ENCODE measurements around the gene RYR2. TPM values are rescaled to one million over a fixed set of nuclear protein-coding genes. Genes with fewer than 3 reads are reported as not detected.

Gene RYR2
- total and polyA plus RNA-seq, 9 donors, result 2.3 to 4.7 (median 3.3) TPM

- no peaks in the 10 kb centered on the region for H3K27me3 ChIP-seq (ENCODE audit: control insufficient read depth, insufficient read depth, low read length)
- no CpG with 5 or more reads among the region's 2 CpGs for WGBS (ENCODE audit: insufficient coverage)
- no peaks in the 10 kb centered on the region for H3K9me3 ChIP-seq (replicated peaks; ENCODE audit: control insufficient read depth, low read depth, low read length)
- no peaks in the 10 kb centered on the region for H3K4me1 ChIP-seq (ENCODE audit: control insufficient read depth, insufficient read depth, low read length)
- H3K4me3 ChIP-seq (ENCODE audit: low read length), result no peak overlapping the region
- H3K36me3 ChIP-seq (ENCODE audit: control insufficient read depth, insufficient read depth, low read length), result no peaks in the 10 kb centered on the region
- H3K27ac ChIP-seq (ENCODE audit: low read length), result no peak overlapping the region
- no peak for DNase-seq
Observed at GRCh38 chr1:237702161-237702560, 660.2 kb downstream of the RYR2 start.

- no peaks in the 10 kb centered on the region for H3K4me1 ChIP-seq (ENCODE audit: control insufficient read depth, insufficient read depth, low read length)
- no peaks in the 10 kb centered on the region for H3K36me3 ChIP-seq (ENCODE audit: control insufficient read depth, insufficient read depth, low read length)
- DNase-seq, result no peak
- no peaks in the 10 kb centered on the region for H3K9me3 ChIP-seq (replicated peaks; ENCODE audit: control insufficient read depth, low read depth, low read length)
- H3K27me3 ChIP-seq (ENCODE audit: control insufficient read depth, insufficient read depth, low read length), result no peaks in the 10 kb centered on the region
- 77% methylated on average over 3 of the region's 4 CpGs for WGBS (ENCODE audit: insufficient coverage)
- no peak overlapping the region for H3K4me3 ChIP-seq (ENCODE audit: low read length)
- no peak overlapping the region for H3K27ac ChIP-seq (ENCODE audit: low read length)
Observed at GRCh38 chr1:237705462-237705861, 663.5 kb downstream of the RYR2 start.

GRCh38 chr1:237709355-237709754, 667.4 kb downstream of the RYR2 start:
- H3K4me1 ChIP-seq (ENCODE audit: control insufficient read depth, insufficient read depth, low read length), result no peaks in the 10 kb centered on the region
- H3K27ac ChIP-seq (ENCODE audit: low read length), result no peak overlapping the region
- no peaks in the 10 kb centered on the region for H3K27me3 ChIP-seq (ENCODE audit: control insufficient read depth, insufficient read depth, low read length)
- H3K36me3 ChIP-seq (ENCODE audit: control insufficient read depth, insufficient read depth, low read length), result no peaks in the 10 kb centered on the region
- no peak overlapping the region for H3K4me3 ChIP-seq (ENCODE audit: low read length)
- no peaks in the 10 kb centered on the region for H3K9me3 ChIP-seq (replicated peaks; ENCODE audit: control insufficient read depth, low read depth, low read length)
- 70% methylated on average over 2 of the region's 3 CpGs for WGBS (ENCODE audit: insufficient coverage)
- no peak for DNase-seq

- no CpG with 5 or more reads among the region's 3 CpGs for WGBS (ENCODE audit: insufficient coverage)
- no peak for DNase-seq
- H3K9me3 ChIP-seq (replicated peaks; ENCODE audit: control insufficient read depth, low read depth, low read length), result no peaks in the 10 kb centered on the region
- H3K27me3 ChIP-seq (ENCODE audit: control insufficient read depth, insufficient read depth, low read length), result no peaks in the 10 kb centered on the region
- no peaks in the 10 kb centered on the region for H3K36me3 ChIP-seq (ENCODE audit: control insufficient read depth, insufficient read depth, low read length)
- no peak overlapping the region for H3K4me3 ChIP-seq (ENCODE audit: low read length)
- no peak overlapping the region for H3K27ac ChIP-seq (ENCODE audit: low read length)
- H3K4me1 ChIP-seq (ENCODE audit: control insufficient read depth, insufficient read depth, low read length), result no peaks in the 10 kb centered on the region
Observed at GRCh38 chr1:237711281-237711680, 669.3 kb downstream of the RYR2 start.

- H3K27ac ChIP-seq (ENCODE audit: low read length), result no peak overlapping the region
- H3K4me1 ChIP-seq (ENCODE audit: control insufficient read depth, insufficient read depth, low read length), result no peaks in the 10 kb centered on the region
- WGBS (ENCODE audit: insufficient coverage), result 75% methylated on average over 4 of the region's 6 CpGs
- DNase-seq, result no peak
- no peak overlapping the region for H3K4me3 ChIP-seq (ENCODE audit: low read length)
- no peaks in the 10 kb centered on the region for H3K27me3 ChIP-seq (ENCODE audit: control insufficient read depth, insufficient read depth, low read length)
- H3K36me3 ChIP-seq (ENCODE audit: control insufficient read depth, insufficient read depth, low read length), result no peaks in the 10 kb centered on the region
- H3K9me3 ChIP-seq (replicated peaks; ENCODE audit: control insufficient read depth, low read depth, low read length), result no peaks in the 10 kb centered on the region
Observed at GRCh38 chr1:237712082-237712481, 670.1 kb downstream of the RYR2 start.

GRCh38 chr1:237712586-237713157, 670.7 kb downstream of the RYR2 start:
- H3K27me3 ChIP-seq (ENCODE audit: control insufficient read depth, insufficient read depth, low read length), result no peaks in the 10 kb centered on the region
- no peak overlapping the region for H3K27ac ChIP-seq (ENCODE audit: low read length)
- no peaks in the 10 kb centered on the region for H3K4me1 ChIP-seq (ENCODE audit: control insufficient read depth, insufficient read depth, low read length)
- peak; percentile 67 for DNase-seq
- no peaks in the 10 kb centered on the region for H3K9me3 ChIP-seq (replicated peaks; ENCODE audit: control insufficient read depth, low read depth, low read length)
- no peak overlapping the region for H3K4me3 ChIP-seq (ENCODE audit: low read length)
- no CpG with 5 or more reads among the region's 5 CpGs for WGBS (ENCODE audit: insufficient coverage)
- no peaks in the 10 kb centered on the region for H3K36me3 ChIP-seq (ENCODE audit: control insufficient read depth, insufficient read depth, low read length)

GRCh38 chr1:237713916-237714315, 671.9 kb downstream of the RYR2 start:
- no peaks in the 10 kb centered on the region for H3K9me3 ChIP-seq (replicated peaks; ENCODE audit: control insufficient read depth, low read depth, low read length)
- no peak overlapping the region for H3K4me3 ChIP-seq (ENCODE audit: low read length)
- no peaks in the 10 kb centered on the region for H3K27me3 ChIP-seq (ENCODE audit: control insufficient read depth, insufficient read depth, low read length)
- no peak overlapping the region for H3K27ac ChIP-seq (ENCODE audit: low read length)
- peak; percentile 14 for DNase-seq
- H3K36me3 ChIP-seq (ENCODE audit: control insufficient read depth, insufficient read depth, low read length), result no peaks in the 10 kb centered on the region
- WGBS (ENCODE audit: insufficient coverage), result no CpG with 5 or more reads among the region's 1 CpG
- H3K4me1 ChIP-seq (ENCODE audit: control insufficient read depth, insufficient read depth, low read length), result no peaks in the 10 kb centered on the region

GRCh38 chr1:237717106-237717505, 675.1 kb downstream of the RYR2 start:
- no peaks in the 10 kb centered on the region for H3K4me1 ChIP-seq (ENCODE audit: control insufficient read depth, insufficient read depth, low read length)
- H3K36me3 ChIP-seq (ENCODE audit: control insufficient read depth, insufficient read depth, low read length), result no peaks in the 10 kb centered on the region
- WGBS (ENCODE audit: insufficient coverage), result 50% methylated on average over 5 of the region's 5 CpGs

GRCh38 chr1:237730826-237731350, 688.9 kb downstream of the RYR2 start:
- WGBS (ENCODE audit: insufficient coverage), result no CpG with 5 or more reads among the region's 1 CpG
- Histone ChIP-seq H3K4me3 (ENCODE audit: low read length) (no peak overlapping the region), H3K27me3 (ENCODE audit: control insufficient read depth, insufficient read depth, low read length) (no peaks in the 10 kb centered on the region), H3K27ac (ENCODE audit: low read length) (no peak overlapping the region), H3K9me3 (replicated peaks; ENCODE audit: control insufficient read depth, low read depth, low read length) (no peaks in the 10 kb centered on the region), H3K36me3 (ENCODE audit: control insufficient read depth, insufficient read depth, low read length) (no peaks in the 10 kb centered on the region), H3K4me1 (ENCODE audit: control insufficient read depth, insufficient read depth, low read length) (no peaks in the 10 kb centered on the region)
- no peak for DNase-seq

More at GRCh38 chr1:237717106-237717505, 675.1 kb downstream of the RYR2 start:
- Histone ChIP-seq H3K27me3 (ENCODE audit: control insufficient read depth, insufficient read depth, low read length) (no peaks in the 10 kb centered on the region), H3K27ac (ENCODE audit: low read length) (no peak overlapping the region), H3K9me3 (replicated peaks; ENCODE audit: control insufficient read depth, low read depth, low read length) (no peaks in the 10 kb centered on the region), H3K4me3 (ENCODE audit: low read length) (no peak overlapping the region)
- DNase-seq, result no peak

- Histone ChIP-seq H3K36me3 (ENCODE audit: control insufficient read depth, insufficient read depth, low read length) (no peaks in the 10 kb centered on the region), H3K27me3 (ENCODE audit: control insufficient read depth, insufficient read depth, low read length) (no peaks in the 10 kb centered on the region), H3K27ac (ENCODE audit: low read length) (no peak overlapping the region), H3K4me3 (ENCODE audit: low read length) (no peak overlapping the region), H3K9me3 (replicated peaks; ENCODE audit: control insufficient read depth, low read depth, low read length) (no peaks in the 10 kb centered on the region), H3K4me1 (ENCODE audit: control insufficient read depth, insufficient read depth, low read length) (no peaks in the 10 kb centered on the region)
- no peak for DNase-seq
- 83% methylated on average over 1 of the region's 2 CpGs for WGBS (ENCODE audit: insufficient coverage)
Observed at GRCh38 chr1:237732657-237733056, 690.7 kb downstream of the RYR2 start.
